ENCODE measurements around the gene CPN2. TPM values are rescaled to one million over a fixed set of nuclear protein-coding genes. Genes with fewer than 3 reads are reported as not detected.

The CPN2 gene
- total and polyA plus RNA-seq, 2 experiments from 2014 or later: 0.10 to 0.14 TPM

- no peaks in the 10 kb centered on the region for H3K9me3 Mint-ChIP-seq
- peak within 1 kb of the TSS; percentile 66; the same call in 1 of the 2 replicates for H3K27ac Mint-ChIP-seq
- H3K27me3 ChIP-seq (ENCODE audit: insufficient read depth): no peaks in the 10 kb centered on the region
- peaks cover 24% of the 10 kb centered on the region for H3K27me3 Mint-ChIP-seq (ENCODE audit: insufficient read depth, low read depth, poor library complexity)
- 0 out of 2 replicates have a peak within 1 kb of the TSS, but pooled peaks have one; percentile 7 for H3K4me3 ChIP-seq
- no peaks in the 10 kb centered on the region for H3K9me2 ChIP-seq (ENCODE audit: insufficient read depth)
- H3K4me1 ChIP-seq (ENCODE audit: insufficient read depth): peaks cover 15% of the 10 kb centered on the region; the same call in 1 of the 2 replicates
- TF ChIP-seq ETS1 (IDR thresholded peaks at IDR 0.05) (no peak), CTCF (conservative IDR thresholded peaks at IDR 0.05; ENCODE audit: low read depth in 2 of 2) (peak in 1 of 2 experiments; percentile 38; a peak in 2 of 4 replicates)
- H3K36me3 Mint-ChIP-seq (ENCODE audit: low read depth): no peaks in the 10 kb centered on the region
- 0 out of 2 replicates have a peak within 1 kb of the TSS, but pooled peaks have one; percentile 17 for H3K4me2 ChIP-seq
- peak within 1 kb of the TSS; percentile 47; the same call in 1 of the 2 replicates for H2AFZ ChIP-seq
- no peaks in the 10 kb centered on the region for H3K79me2 ChIP-seq (replicated peaks; ENCODE audit: insufficient read depth)
- peaks cover 34% of the 10 kb centered on the region for H3K4me1 Mint-ChIP-seq
- peak; percentile 81 for ATAC-seq
- no peaks in the 10 kb centered on the region for H4K20me1 ChIP-seq (replicated peaks; ENCODE audit: insufficient read depth)
- H3K4me3 Mint-ChIP-seq: peak within 1 kb of the TSS; percentile 68
- H3K27ac ChIP-seq (ENCODE audit: low read depth): no peak within 1 kb of the TSS
- no peaks in the 10 kb centered on the region for H3F3A ChIP-seq (replicated peaks; ENCODE audit: low read depth)
- H3K36me3 ChIP-seq (ENCODE audit: insufficient read depth): no peaks in the 10 kb centered on the region
- DNase-seq (ENCODE audit: low spot score): peak; percentile 56
Observed at GRCh38 chr3:194369522-194370279, 18.6 kb upstream of the CPN2 start, which contains the start of gene LRRC15. LRRC15 (minus strand) TSS chr3:194369743; CDS start chr3:194361043, 8,700 bp downstream.

DNA sequence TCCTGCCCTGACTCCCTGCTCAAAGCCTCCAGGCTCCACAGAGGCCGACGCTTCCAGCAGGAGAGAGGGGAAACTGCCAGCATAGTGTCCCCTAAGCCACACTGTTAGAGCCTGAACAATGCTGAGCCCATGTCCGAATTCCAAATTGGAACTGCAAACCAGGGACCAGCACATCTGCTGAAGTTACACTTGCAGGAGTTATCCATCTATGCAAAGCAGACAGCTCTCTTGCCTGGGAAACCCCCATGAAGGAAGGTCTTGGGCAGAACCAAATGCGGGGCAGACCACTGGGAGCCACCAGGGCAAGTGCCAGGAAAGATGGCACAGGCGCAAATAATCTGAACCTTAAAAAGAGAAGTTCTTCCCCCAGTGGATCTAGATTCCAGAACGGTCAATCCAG, 17.8 kb upstream of the CPN2 start:
- no peak overlapping the region for H3K4me3 ChIP-seq
- no peaks in the 10 kb centered on the region for H3K79me2 ChIP-seq (replicated peaks; ENCODE audit: insufficient read depth)
- H2AFZ ChIP-seq: no peak overlapping the region
- H3K36me3 ChIP-seq (ENCODE audit: insufficient read depth): no peaks in the 10 kb centered on the region
- H3K4me2 ChIP-seq: no peak overlapping the region
- H4K20me1 ChIP-seq (replicated peaks; ENCODE audit: insufficient read depth): no peaks in the 10 kb centered on the region
- peaks cover 24% of the 10 kb centered on the region for H3K27me3 Mint-ChIP-seq (ENCODE audit: insufficient read depth, low read depth, poor library complexity)
- H3K27ac ChIP-seq (ENCODE audit: low read depth): no peak overlapping the region
- H3F3A ChIP-seq (replicated peaks; ENCODE audit: low read depth): no peaks in the 10 kb centered on the region
- H3K4me1 ChIP-seq (ENCODE audit: insufficient read depth): 0 out of 2 replicates have a peak, but pooled peaks cover 15% of the 10 kb centered on the region
- no peak overlapping the region for H3K27ac Mint-ChIP-seq
- H3K4me1 Mint-ChIP-seq: peaks cover 29% of the 10 kb centered on the region
- no peaks in the 10 kb centered on the region for H3K27me3 ChIP-seq (ENCODE audit: insufficient read depth)
- DNase-seq (ENCODE audit: low spot score): no peak
- H3K4me3 Mint-ChIP-seq: no peak overlapping the region
- H3K9me3 Mint-ChIP-seq: no peaks in the 10 kb centered on the region
- TF ChIP-seq CREB1 (CRISPR knock-in tag; IDR thresholded peaks at IDR 0.05; ENCODE audit: low read depth) (no peak), CTCF (conservative IDR thresholded peaks at IDR 0.05; ENCODE audit: low read depth in 2 of 2) (no peak), STAT1 (IDR thresholded peaks at IDR 0.05; ENCODE audit: unreplicated experiment) (no peak), JUNB (IDR thresholded peaks at IDR 0.05; ENCODE audit: unreplicated experiment) (no peak), ZNF114 (CRISPR knock-in tag; IDR thresholded peaks at IDR 0.05) (no peak), ZNF331 (CRISPR knock-in tag; IDR thresholded peaks at IDR 0.05; ENCODE audit: low read depth) (no peak), POLR2AphosphoS5 (IDR thresholded peaks at IDR 0.05; ENCODE audit: low read depth) (no peak), ETS1 (IDR thresholded peaks at IDR 0.05) (no peak), EZH2phosphoT487 (IDR thresholded peaks at IDR 0.05; ENCODE audit: unreplicated experiment) (no peak)
- TF ChIP-seq, protein P1, sequence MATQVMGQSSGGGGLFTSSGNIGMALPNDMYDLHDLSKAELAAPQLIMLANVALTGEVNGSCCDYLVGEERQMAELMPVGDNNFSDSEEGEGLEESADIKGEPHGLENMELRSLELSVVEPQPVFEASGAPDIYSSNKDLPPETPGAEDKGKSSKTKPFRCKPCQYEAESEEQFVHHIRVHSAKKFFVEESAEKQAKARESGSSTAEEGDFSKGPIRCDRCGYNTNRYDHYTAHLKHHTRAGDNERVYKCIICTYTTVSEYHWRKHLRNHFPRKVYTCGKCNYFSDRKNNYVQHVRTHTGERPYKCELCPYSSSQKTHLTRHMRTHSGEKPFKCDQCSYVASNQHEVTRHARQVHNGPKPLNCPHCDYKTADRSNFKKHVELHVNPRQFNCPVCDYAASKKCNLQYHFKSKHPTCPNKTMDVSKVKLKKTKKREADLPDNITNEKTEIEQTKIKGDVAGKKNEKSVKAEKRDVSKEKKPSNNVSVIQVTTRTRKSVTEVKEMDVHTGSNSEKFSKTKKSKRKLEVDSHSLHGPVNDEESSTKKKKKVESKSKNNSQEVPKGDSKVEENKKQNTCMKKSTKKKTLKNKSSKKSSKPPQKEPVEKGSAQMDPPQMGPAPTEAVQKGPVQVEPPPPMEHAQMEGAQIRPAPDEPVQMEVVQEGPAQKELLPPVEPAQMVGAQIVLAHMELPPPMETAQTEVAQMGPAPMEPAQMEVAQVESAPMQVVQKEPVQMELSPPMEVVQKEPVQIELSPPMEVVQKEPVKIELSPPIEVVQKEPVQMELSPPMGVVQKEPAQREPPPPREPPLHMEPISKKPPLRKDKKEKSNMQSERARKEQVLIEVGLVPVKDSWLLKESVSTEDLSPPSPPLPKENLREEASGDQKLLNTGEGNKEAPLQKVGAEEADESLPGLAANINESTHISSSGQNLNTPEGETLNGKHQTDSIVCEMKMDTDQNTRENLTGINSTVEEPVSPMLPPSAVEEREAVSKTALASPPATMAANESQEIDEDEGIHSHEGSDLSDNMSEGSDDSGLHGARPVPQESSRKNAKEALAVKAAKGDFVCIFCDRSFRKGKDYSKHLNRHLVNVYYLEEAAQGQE (IDR thresholded peaks at IDR 0.05; ENCODE audit: unreplicated experiment): no peak
- H3K9me2 ChIP-seq (ENCODE audit: insufficient read depth): no peaks in the 10 kb centered on the region
- no peaks in the 10 kb centered on the region for H3K36me3 Mint-ChIP-seq (ENCODE audit: low read depth)
- no peak for ATAC-seq

Measured in GM23338 (cell line).